ENCODE results near the gene IL17B.
A peak's percentile ranks its signal among the peaks of the same experiment; 100 is the strongest.

The IL17B gene

GRCh38 chr5:149370878-149371277 lies 8.2 kb downstream of the IL17B start:
- no peak for TF ChIP-seq CTCF (IDR thresholded peaks at IDR 0.05; ENCODE audit: low read depth, low read length)
- Histone ChIP-seq H3K27me3 (ENCODE audit: insufficient read depth, low read depth, severe bottlenecking) (no peaks in the 10 kb centered on the region), H3K9me3 (ENCODE audit: severe bottlenecking) (no peaks in the 10 kb centered on the region), H3K36me3 (no peaks in the 10 kb centered on the region), H3K27ac (no peak overlapping the region), H3K4me3 (ENCODE audit: low read depth, low read length) (no peak overlapping the region)
- DNase-seq: no peak

- H3K4me3 ChIP-seq (ENCODE audit: low read depth, low read length): no peak overlapping the region
- H3K27me3 ChIP-seq (ENCODE audit: insufficient read depth, low read depth, severe bottlenecking): no peaks in the 10 kb centered on the region
- TF ChIP-seq CTCF (IDR thresholded peaks at IDR 0.05; ENCODE audit: low read depth, low read length): no peak
- H3K27ac ChIP-seq: no peak overlapping the region
- no peaks in the 10 kb centered on the region for H3K9me3 ChIP-seq (ENCODE audit: severe bottlenecking)
- no peaks in the 10 kb centered on the region for H3K36me3 ChIP-seq
- DNase-seq: no peak
Observed at GRCh38 chr5:149367972-149368645, 11.0 kb downstream of the IL17B start.

- peak; percentile 92 for TF ChIP-seq CTCF (IDR thresholded peaks at IDR 0.05; ENCODE audit: low read depth, low read length)
- H3K36me3 ChIP-seq: no peaks in the 10 kb centered on the region
- no peaks in the 10 kb centered on the region for H3K9me3 ChIP-seq (ENCODE audit: severe bottlenecking)
- peak; percentile 86 for DNase-seq
- H3K4me3 ChIP-seq (ENCODE audit: low read depth, low read length): no peak overlapping the region
- H3K27me3 ChIP-seq (ENCODE audit: insufficient read depth, low read depth, severe bottlenecking): no peaks in the 10 kb centered on the region
- no peak overlapping the region for H3K27ac ChIP-seq
Observed at GRCh38 chr5:149367249-149367971, 11.7 kb downstream of the IL17B start.

- TF ChIP-seq CTCF (IDR thresholded peaks at IDR 0.05; ENCODE audit: low read depth, low read length): no peak
- H3K4me3 ChIP-seq (ENCODE audit: low read depth, low read length): no peak overlapping the region
- no peak overlapping the region for H3K27ac ChIP-seq
- H3K9me3 ChIP-seq (ENCODE audit: severe bottlenecking): no peaks in the 10 kb centered on the region
- H3K27me3 ChIP-seq (ENCODE audit: insufficient read depth, low read depth, severe bottlenecking): no peaks in the 10 kb centered on the region
- H3K36me3 ChIP-seq: no peaks in the 10 kb centered on the region
- DNase-seq: no peak
Observed at GRCh38 chr5:149366169-149366729, 12.8 kb downstream of the IL17B start.

- Histone ChIP-seq H3K9me3 (ENCODE audit: severe bottlenecking) (no peaks in the 10 kb centered on the region), H3K4me3 (ENCODE audit: low read depth, low read length) (no peak overlapping the region), H3K27ac (no peak overlapping the region), H3K27me3 (ENCODE audit: insufficient read depth, low read depth, severe bottlenecking) (no peaks in the 10 kb centered on the region), H3K36me3 (no peaks in the 10 kb centered on the region)
- TF ChIP-seq CTCF (IDR thresholded peaks at IDR 0.05; ENCODE audit: low read depth, low read length): no peak
- DNase-seq: no peak
Observed at GRCh38 chr5:149365418-149365817, 13.7 kb downstream of the IL17B start.

Measured in WERI-Rb-1 (cell line).